HG03025 (cell line): ENCODE data around the gene ALPG.
"Not testable (repeated sequence)": the region's sequence is repeated elsewhere in the genome, so short reads cannot be mapped to it uniquely, and the experiment has no call there.

Source experiments
- ATAC-seq: cut with Tn5 transposase; IDR thresholded peaks from one replicate; pipeline ENCODE4 v1.9.1; 2021; ENCODE audit warnings: mild to moderate bottlenecking, moderate library complexity; ENCODE audit not compliant: unreplicated experiment, low FRiP score

The ALPG gene

DNA sequence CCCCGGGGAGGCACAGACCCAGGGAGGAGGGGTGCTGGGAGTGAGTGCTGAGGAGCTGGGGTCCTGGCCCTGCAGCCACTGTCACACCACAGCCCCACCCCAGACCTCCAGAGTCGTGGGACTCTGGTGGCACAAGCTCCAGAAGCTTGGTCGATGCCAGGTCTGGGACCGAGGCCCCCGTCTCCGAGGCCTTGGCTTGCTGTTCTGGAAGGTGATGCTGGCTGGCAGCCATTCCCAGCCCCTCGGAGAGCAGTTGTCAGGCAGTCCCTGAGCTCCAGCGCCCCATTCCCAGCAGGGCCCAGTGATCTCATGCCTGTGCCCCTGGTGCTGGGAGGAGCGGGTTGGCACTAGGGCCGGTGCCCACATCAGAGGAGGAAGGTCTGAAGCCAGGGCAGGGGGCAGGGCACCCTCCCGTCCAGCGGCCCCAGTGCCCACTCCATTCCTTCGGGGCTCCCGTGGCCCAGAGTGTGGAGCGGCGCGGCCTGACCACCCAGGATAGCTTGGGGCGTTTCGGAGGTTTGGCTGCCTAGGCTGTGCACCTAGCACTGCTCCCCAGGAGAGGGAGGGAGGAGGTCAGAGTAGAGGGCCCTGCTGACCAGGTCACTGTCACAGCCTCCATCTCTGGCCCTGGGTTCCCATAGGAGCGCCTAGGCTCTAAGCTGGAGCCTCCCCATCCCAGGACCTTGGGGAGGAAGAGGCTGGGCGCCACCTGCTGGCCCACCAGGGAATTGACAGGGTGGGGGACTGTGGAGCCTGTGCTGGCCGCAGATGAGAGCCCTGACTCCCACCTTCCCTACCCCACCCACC, 32.5 kb downstream of the ALPG start:
- ATAC-seq, result no peak

DNA sequence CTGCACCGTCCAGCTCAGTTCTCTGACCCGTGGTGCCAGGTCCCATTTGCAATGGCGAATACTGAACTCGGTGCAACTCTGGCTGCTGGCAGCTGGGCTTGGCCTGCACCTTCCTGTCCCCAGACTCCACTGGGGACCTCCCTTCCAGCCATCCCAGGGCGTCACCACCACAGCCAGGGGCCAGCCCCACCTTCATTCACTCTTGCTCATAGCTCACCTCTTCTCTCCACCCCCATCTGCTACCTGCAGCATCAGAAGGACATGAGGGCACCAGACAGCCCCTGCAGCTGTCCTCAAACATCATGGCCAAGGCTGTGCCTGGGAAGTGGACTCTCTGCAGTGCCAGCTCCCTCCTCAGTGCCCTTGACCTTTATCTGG, 33.1 kb downstream of the ALPG start:
- no peak for ATAC-seq

DNA sequence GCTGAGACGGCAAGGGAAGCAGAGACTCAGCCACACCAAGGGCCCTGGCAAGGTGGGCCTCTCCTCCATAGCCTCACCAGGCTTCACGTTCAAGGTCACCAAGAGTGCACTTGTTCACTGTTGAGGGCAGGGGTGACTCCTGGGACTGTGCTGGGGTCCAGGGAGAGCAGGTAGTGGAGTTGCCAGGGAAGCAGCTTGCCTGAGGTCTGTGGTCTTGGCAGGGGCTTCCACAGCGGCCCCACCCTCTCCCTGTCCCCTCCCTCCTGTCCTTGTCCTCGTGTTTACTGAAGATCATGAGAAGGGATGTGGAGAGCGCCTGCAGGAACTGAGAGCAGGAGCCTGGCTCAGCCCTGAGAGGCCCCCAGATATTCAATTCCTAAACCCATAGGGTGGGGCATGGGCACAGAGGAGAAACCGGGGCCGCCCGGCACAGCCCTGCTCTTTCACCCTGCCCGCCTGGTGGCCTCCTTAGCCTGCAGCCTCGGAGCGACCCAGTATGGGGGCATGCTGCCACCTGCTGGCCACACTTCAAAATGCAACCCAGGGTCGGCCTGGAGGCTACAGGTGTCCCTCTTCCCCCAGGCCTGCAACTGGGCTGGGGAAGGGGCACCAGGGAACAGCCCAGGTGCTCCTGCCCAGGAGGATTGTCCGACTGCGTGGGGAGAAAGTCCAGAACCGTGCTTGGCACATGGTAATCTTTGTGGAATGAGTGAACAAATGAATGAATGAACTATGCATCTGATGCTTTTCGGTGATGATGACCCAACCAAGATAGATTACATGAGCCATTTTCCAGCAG, 33.8 kb downstream of the ALPG start:
- ATAC-seq, result not testable (repeated sequence)

DNA sequence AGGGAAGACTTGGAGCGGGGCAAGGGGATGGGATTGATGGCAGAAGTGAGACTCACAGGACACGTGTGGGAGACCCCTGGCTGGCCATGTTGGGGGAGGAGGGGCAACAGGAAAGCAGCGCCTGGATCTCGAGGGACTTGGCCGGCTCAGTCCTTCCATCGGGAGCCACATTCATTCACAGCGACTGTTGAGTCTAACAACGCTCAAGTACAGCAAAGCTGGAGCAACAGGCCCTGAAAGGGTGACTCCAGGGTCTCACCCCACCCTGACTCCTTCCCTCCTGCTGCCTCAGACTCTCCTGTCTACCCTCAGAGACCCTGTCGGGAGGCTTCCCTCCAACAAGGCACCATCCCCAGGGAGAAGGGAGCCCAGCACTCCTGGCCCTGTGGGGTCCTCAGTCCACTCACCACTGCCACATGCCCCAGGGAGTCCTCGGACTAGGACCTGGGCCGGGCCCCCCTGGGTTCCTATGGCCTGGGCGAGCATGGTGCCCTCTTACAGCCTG, 34.6 kb downstream of the ALPG start:
- no peak for ATAC-seq

DNA sequence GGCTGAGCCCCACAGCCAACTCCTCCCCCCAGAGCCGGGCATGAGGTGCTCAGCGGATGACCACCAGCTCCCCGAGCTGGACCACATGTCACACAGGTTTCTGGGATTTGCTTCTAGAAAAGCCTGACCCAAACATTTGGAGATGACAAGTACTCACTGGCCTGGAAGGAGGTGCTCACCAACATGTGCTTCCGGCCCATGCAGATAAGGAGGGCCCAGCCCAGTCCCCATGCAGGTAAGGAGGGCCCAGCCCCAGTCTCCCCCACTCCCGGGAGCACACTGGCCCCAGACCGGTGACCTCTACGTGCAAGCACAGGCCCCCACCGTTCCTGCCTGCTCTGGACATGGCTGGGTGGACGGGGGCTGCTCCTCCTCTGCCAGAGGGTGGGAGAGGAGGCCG, 35.3 kb downstream of the ALPG start:
- ATAC-seq, result not testable (repeated sequence)

DNA sequence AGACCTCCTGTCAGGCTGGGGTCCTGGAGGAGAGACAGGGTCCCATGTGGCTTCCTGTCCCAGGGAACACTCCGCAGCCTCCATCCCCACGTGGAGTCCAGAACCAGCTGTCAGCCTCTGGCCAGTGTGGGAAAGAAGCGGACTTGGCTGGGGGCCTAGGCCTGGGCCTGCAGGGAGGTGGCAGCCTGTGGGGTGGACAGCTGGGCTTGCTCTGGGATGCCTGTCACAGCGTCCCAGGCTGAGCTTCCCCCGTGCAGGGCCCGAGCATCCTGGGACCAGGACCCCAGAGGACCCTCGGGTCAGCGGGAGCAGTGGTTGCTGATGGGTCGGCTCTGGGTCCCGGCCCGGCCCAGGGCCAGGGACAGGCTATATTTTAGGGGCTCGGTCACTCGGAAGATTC, 35.8 kb downstream of the ALPG start:
- ATAC-seq, result not testable (repeated sequence)

DNA sequence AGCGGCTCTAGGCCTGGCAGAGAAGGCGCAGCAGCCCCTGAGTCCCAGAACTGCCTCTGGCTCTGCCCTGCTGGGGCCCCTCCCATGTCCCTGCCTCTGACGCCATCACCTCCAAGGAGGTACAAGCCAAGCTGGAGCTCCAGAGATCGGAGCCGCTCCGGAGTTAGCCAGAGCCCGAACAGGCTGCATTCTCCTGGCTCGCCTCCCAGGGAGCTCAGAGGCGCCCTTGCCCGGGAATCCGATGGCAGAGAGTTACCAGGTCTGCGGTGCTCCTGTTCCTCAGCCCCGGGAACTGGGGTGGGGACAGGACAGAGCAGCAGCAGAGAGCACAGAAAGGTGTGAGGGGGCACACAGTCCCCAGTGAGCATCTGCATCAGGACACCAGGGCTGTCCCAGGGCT, 36.4 kb downstream of the ALPG start:
- ATAC-seq, result not testable (repeated sequence)

DNA sequence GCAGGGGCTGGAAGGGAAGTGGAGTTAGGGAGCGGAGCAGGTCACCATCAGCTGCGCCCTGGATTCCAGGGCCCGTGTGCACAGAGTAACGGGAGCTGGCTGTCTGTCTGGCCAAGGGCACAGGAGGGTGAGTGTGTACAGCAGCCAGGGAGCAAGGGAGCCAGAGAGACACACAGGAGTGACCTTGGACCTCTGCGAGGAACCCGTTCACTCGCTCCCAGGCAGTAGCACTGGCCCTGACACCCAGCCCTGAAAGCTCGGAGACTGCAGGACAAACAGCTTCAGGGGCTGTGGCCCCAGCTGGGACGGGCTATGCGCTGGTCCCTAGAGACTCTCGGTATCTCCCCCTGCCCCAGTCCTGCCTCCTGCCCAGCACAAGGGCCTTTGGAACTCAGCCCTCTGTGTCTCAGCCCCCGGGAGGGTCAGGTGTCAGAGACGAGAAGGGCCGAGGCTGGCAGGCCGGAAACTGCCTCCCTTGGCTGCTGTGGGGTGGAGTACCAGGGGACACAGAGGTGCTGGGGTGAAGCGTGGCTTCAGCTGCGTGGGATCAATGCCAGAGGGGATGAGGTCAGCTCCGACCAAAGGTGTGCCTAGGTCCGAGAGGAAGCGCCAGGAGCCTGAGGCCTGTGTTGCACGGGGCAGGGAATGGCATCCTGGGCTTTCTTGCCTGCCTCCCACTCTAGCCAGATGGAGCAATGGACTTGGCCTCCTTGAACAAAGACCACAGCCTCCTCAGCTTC, 37.2 kb downstream of the ALPG start:
- ATAC-seq, result not testable (repeated sequence)

DNA sequence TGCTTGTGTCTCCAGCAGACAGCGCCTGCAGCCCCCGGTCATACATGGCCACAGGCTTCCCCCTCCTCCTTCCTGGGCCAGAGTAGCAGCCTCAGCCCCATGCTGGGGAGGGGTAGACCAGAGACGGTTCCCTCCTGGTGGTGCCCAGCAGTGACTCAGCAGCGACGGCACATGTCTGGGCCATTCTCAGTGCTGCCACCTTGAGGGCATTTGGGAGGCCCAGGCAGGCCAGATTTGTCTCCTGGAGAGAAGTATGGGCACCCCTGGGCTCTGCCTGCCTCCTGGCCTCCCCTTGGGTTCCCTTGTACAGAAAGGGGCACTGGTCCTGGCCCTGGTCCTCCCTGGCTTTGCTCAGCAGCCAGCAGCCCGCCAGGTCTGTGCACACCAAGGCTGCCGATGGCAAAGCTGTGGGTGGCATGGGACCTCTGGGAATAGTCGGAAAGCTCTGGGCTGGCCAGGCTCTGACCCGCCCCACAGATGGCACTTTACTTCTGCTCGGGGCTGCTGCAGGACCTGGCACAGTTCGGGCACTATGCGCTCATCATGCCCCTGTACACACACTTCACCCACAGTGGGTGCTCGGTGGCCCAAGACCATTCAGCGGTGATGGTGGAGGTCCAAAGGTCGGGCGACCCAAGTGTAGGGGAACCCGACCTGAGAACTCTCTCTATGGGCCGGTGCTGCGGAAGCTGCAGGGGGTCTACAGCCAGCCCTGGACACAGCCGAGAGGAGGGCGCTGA, 37.9 kb downstream of the ALPG start:
- no peak for ATAC-seq

DNA sequence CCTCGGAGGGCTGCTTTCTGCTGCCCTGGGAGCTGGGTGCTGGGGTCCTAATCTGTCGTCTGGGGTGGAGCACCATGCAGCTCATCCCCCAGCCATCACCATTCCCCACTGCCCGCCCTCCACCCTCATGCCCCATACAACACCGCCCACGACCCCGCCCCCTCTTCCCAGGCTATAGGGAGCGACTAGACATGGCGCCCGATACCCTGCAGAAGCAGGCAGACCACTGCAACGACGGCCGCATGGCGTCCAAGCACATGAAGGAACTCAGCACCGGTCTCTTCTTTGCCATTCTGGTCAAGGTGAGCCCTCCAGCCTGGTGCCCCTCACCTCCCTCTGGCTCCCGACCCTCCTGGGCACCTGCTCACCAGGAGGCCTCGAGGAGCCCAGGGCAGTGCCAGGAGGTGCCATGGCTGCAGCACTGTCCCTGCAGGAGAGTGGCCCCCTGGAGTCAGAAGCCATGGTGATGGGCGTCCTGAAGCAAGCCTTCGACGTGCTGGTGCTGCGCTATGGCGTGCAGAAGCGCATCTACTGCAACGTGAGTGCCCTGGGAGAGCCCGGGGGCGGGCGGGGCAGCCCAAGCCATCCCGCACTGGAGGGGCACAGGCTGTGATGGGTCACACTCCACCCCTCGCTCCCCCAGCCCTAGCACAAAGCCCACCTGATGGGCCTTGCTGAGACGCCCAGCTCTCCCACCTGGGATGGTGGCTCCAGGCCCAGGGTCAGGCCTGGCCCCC, 38.7 kb downstream of the ALPG start:
- not testable (repeated sequence) for ATAC-seq

DNA sequence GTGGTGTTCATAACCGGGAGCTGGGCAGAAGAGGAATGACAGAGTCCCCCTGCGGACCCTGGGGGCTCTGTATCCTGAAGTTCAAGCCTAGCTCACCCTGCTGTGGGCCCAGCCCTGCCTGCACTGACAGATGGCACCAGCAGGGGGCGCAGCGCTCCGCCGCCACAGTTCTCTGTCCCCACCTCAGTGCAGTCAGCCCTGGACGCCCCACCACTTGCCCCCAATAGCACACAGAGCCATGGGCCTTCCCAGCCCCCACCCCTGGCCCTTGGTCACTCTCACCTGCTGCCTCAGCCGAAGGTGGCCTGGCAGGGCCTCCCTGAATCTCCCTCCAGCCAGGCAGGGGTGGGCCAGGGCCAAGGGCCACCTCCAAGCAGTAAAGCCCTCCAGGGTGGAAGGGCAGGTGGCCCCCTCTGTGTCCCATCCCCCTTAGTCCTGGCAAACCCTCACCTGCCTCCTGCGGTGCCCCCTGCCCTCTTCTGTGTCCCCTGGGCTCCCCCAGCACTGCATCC, 39.7 kb downstream of the ALPG start:
- not testable (repeated sequence) for ATAC-seq

DNA sequence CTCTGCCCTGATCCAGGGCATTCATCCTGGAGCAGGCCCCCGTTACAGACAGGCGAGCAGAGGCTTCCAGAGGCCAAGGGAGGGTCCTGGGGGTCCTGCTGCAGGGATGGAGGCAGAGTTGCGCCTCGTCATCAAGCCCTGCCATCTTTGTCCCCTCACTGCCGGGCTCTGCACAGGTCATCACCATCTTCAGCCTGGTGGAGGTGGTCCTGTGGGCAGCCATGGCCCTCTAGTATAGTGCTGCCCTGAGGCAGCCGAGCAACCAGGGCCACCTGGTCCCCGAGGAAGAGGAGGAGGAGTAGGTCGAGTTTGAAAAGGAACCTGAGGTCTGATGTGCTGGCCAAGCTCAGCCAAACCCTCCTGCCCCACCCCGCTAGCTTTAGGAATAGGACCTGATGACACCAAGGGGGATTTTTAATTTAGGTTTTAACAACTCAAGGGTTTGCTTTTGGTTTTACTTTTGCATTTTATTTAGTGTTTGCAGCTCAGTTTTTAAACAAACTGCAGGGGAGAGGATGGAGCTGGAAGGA, 40.5 kb downstream of the ALPG start:
- no peak for ATAC-seq

DNA sequence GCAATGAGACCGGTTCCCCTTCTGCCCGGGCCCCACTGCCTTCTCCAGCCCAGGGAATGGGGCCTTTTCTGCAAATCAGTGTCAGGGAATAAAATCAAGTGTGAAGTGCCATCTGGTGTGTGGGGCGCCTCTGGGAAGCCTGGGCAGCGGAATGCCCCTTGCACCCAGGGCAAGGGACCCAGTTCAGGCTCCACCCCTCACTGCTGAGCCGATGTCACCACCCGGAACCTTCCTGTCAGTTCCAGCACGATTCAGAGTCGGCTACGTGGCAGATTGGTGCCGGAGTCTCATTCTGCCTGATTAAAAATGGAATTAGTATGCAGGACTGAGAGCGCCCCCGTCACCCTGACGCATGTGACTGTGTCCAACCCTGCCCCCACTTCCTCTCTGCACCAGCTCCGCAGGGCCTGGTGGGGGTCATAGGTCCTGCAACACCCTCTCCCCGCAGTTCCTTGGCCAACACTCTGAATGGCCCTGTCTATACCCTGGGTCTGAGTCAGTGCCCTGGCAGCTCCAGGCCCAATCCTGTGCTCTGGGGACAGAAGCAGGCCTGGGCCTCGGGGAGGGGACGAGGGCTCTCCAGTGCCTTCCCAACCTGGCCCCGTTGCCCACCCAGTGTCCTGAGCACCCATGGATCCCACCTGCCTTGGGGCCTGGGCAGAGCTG, 41.1 kb downstream of the ALPG start:
- no peak for ATAC-seq

DNA sequence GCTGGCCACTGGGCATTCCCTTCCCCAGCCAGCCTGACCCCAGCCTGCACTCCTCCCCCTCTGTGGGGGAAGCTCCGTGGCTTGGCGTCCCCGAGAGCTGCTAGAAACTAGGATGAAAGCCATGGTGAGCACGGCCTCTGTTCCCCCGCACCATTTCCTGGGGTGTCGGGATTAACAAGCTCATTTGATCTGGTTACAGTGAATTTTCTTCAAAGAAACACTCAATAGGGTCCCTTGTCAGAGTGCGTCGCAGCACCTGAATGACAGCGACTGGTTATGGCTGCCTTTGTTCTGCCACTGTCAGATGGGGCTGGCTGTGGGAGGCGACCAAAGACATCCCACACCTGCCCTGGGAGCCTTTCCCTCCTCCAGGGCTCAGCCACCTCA, 41.7 kb downstream of the ALPG start:
- no peak for ATAC-seq

DNA sequence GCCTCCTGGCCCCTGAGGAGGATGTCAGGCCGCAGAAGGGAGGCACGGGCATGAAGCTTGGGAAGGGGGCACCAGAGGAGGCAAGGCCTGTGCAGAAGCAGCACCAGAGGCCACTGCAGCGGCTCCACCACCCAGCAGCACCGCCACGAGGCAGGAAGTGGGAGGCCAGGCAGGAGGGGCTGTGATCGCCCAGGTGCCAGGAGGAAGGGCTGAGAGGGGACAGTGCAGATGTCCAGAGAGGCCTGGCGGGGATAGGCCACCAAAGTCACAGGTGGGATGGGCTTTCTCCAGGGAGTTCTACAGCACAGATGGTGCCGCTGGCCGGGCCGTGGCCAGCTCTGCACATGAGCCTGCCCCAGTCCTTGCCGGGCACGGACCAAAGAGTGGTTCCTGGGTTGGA, 43.3 kb downstream of the ALPG start:
- ATAC-seq, result no peak

DNA sequence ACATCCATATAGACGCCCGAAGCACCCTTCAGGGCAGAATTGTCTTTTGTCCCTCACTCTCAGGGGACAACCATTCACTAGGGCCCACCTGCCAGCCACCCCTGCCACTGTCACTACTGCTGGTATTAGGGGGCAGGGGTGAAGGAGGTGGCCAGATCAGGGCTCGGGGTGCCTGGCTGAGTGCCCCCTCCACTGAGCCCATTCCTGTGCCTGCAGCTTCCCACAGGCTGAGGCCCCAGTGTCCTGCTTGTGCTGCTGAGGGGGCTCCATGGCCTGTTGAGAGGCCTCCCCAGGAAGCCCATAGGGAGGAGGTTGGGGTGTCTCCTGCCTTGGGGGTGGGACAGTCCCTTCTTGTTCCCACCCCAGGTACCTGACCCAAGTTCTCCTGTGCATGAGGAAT, 45.0 kb downstream of the ALPG start:
- not testable (repeated sequence) for ATAC-seq

DNA sequence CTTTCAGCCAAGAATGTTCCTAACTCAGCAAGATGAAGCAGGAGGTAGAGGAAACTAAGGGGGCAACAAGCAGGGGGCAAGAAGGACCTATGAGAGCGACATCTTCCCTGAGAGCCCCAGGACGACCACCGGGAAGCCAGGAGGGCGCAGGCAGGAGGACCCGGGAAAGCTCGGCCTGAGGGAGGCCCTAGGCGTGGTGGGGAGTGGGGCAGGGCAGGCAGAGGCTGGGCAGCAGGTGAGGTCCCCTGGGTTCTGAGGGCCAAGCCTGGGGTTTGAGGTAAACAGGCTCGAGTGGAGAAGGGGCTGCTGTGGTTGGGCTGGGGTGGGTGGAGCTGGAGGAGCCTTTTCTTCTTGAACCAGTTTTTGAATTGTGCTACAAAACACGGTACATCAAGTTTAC, 48.0 kb downstream of the ALPG start:
- ATAC-seq, result no peak

DNA sequence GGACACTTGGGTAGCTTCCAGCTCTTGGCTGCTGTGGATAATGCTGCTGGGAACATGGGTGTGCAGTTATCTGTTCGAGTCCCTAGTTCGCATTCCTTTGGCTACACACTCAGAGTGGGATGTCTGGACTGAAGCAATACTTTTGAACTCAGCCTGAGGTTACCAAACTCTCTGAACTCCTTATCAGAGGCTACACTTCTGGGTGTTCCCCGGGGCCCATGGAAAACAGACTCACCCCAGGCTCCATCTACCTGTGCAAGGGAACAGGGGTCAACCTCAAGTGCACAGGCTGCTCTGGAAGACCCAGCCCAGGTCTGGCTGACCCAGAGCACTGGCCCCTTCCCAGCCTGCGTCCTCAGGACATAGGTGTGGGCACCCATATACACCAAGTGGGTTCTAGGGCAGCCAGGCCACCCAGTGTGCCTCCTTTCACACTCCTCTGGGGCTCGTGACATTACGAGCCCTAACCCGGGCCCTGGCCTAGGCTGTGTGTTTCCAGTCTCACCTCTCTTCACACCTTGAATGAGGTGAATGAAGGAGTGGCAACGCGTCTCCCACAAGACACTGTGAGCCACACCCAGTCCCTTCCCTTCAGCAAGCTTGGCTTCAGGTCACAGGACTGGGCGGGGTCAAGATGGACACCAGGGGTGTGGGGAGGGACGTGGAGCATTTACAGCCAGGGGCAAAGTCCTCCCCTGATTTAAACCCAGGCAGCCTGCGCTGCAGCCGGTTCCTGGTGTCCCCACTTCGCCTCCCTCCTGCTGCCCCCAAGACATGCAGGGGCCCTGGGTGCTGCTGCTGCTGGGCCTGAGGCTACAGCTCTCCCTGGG, 49.0 kb downstream of the ALPG start, which contains the start of gene ALPI:
ALPI (plus strand) TSS at position 728 of the 830 bp plus-strand sequence; CDS start at position 775, 47 bp downstream.
- ATAC-seq, result no peak
